Measurements from ENCODE around the gene PTPRC. TPM values are rescaled to one million over a fixed set of nuclear protein-coding genes. Genes with fewer than 3 reads are reported as not detected.

The PTPRC gene
- total RNA-seq, 3 donors from 2014 or later, result 22.0 to 36.0 (median 35.7) TPM

DNA sequence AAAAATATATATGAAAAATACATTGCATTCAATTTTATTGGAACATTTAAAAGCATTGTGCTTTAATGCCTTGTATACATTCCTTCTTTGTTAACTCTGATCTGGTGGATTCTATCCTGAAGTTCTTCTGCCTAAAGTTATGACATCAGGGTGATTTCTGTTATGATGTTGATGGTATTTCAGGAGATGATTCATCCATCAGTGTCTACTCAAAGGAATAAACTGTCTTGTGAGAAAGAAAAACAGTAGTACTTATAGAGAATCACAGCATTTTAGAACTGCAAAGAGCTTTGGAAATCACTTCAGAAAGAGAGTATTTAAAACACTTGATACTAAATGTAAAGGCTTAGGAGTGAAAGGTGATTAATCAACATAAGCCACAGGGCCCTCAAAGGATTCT is 155.7 kb downstream of the PTPRC start:
- no peak overlapping the region for H3K4me3 ChIP-seq
- H3K9me3 ChIP-seq, result peaks cover 0 to 12% of the 10 kb centered on the region in 2 donors
- DNase-seq (ENCODE audit: low spot score in 2 of 2), result no peak
- no peak for TF ChIP-seq POLR2A (IDR thresholded peaks at IDR 0.05)
- TF ChIP-seq, protein P1, sequence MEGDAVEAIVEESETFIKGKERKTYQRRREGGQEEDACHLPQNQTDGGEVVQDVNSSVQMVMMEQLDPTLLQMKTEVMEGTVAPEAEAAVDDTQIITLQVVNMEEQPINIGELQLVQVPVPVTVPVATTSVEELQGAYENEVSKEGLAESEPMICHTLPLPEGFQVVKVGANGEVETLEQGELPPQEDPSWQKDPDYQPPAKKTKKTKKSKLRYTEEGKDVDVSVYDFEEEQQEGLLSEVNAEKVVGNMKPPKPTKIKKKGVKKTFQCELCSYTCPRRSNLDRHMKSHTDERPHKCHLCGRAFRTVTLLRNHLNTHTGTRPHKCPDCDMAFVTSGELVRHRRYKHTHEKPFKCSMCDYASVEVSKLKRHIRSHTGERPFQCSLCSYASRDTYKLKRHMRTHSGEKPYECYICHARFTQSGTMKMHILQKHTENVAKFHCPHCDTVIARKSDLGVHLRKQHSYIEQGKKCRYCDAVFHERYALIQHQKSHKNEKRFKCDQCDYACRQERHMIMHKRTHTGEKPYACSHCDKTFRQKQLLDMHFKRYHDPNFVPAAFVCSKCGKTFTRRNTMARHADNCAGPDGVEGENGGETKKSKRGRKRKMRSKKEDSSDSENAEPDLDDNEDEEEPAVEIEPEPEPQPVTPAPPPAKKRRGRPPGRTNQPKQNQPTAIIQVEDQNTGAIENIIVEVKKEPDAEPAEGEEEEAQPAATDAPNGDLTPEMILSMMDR (IDR thresholded peaks at IDR 0.05), result no peak
- no peak for TF ChIP-seq POLR2AphosphoS5 (IDR thresholded peaks at IDR 0.05)
- no peaks in the 10 kb centered on the region for H3K36me3 ChIP-seq
- no peaks in the 10 kb centered on the region for H3K4me1 ChIP-seq
- intact Hi-C loops (cut with DNase I; ENCODE audit: low total_unique reads), result no loop called here
- H3K27ac ChIP-seq, result no peak overlapping the region
- no peaks in the 10 kb centered on the region for H3K27me3 ChIP-seq

DNA sequence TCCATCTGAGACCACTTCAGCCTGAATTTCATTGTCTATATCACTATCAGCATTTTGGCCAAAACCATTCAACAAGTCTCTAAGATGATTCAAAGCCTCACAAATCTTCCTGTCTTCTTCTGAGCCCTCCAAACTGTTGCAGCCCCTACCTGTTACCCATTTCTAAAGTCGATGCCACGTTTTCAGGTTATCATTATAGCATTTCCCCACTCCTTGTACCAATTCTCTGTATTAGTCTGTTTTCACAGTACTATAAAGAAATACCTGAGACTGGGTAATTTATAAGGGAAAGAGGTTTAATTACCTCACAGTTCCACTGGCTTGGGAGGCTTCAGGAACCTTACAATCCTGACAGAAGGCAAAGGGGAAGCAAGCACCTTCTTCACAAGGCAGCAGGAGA is 158.8 kb downstream of the PTPRC start:
- TF ChIP-seq POLR2A (IDR thresholded peaks at IDR 0.05) (no peak), POLR2AphosphoS5 (IDR thresholded peaks at IDR 0.05) (no peak)
- TF ChIP-seq, protein P1 (IDR thresholded peaks at IDR 0.05), result no peak
- H3K36me3 ChIP-seq, result no peaks in the 10 kb centered on the region
- H3K9me3 ChIP-seq, result peaks cover 0 to 12% of the 10 kb centered on the region in 2 donors
- H3K27me3 ChIP-seq, result no peaks in the 10 kb centered on the region
- H3K4me3 ChIP-seq, result no peak overlapping the region
- no peaks in the 10 kb centered on the region for H3K4me1 ChIP-seq
- DNase-seq (ENCODE audit: low spot score in 2 of 2), result no peak
- intact Hi-C loops (cut with DNase I; ENCODE audit: low total_unique reads), result no loop called here
- H3K27ac ChIP-seq, result no peak overlapping the region

DNA sequence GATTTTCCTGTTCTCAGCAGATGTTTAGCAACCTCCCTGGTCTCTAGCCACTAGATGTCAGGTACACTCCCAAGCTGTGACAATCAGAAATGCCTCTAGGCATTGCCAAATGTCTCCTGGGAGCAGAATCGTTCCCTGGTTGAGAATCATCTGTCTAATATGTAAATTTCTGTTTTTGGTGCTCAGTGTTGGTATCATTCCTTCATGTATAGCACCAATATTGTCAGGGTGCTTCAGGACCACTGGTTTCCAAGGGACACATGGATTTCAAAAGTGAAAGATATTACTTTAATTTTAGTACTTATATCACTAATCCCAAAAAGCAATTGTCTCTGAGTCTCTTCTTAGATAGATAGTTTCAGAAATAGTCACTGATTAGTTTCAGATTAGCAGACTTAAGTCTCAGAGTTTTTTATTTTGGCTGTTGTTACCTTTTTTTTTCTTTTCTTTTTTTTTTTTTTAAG is 160.1 kb downstream of the PTPRC start:
- H3K27ac ChIP-seq, result no peak overlapping the region
- H3K4me3 ChIP-seq, result no peak overlapping the region
- no peaks in the 10 kb centered on the region for H3K36me3 ChIP-seq
- TF ChIP-seq POLR2A (IDR thresholded peaks at IDR 0.05), result no peak
- TF ChIP-seq POLR2AphosphoS5 (IDR thresholded peaks at IDR 0.05), result no peak
- TF ChIP-seq, protein P1 (IDR thresholded peaks at IDR 0.05), result no peak
- H3K9me3 ChIP-seq, result peaks cover 0 to 12% of the 10 kb centered on the region in 2 donors
- intact Hi-C loops (cut with DNase I; ENCODE audit: low total_unique reads), result no loop called here
- H3K4me1 ChIP-seq, result no peaks in the 10 kb centered on the region
- no peak for DNase-seq (ENCODE audit: low spot score in 2 of 2)
- no peaks in the 10 kb centered on the region for H3K27me3 ChIP-seq

DNA sequence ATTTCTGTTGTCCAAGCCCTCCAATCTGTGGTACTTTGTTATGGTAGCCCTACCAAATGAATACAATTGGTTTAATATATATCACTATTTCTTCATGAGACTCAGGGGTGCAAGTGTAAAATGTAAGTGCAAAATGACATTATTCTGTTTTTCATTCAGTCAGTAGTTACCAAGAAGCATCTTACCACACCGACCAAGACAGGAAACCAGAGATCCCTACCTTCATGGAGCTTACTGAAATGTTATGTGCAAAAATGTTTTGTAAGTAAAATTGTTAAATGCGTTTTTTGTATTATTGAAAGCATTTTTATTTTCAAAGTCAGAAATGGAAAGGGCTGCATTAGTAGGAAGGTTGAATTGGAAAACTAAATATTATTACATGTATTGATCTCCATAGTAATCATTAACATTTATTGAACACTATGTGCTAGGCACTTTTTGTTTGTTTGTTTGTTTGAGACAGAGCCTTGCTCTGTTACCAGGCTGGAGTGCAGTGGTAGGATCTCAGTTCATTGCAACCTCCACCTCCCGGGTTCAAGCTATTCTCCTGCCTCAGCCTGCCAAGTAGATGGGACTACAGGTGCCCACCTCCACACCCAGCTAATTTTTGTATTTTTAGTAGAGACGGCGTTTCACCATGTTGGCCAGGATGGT is 166.8 kb downstream of the PTPRC start:
- no peak overlapping the region for H3K27ac ChIP-seq
- TF ChIP-seq, protein P1 (IDR thresholded peaks at IDR 0.05), result no peak
- no peak for TF ChIP-seq POLR2AphosphoS5 (IDR thresholded peaks at IDR 0.05)
- TF ChIP-seq POLR2A (IDR thresholded peaks at IDR 0.05), result no peak
- no peak for DNase-seq (ENCODE audit: low spot score in 2 of 2)
- H3K9me3 ChIP-seq, result no peaks in the 10 kb centered on the region
- intact Hi-C loops (cut with DNase I; ENCODE audit: low total_unique reads), result no loop called here
- H3K4me3 ChIP-seq, result no peak overlapping the region
- no peaks in the 10 kb centered on the region for H3K27me3 ChIP-seq
- H3K36me3 ChIP-seq, result no peaks in the 10 kb centered on the region
- H3K4me1 ChIP-seq, result no peaks in the 10 kb centered on the region

DNA sequence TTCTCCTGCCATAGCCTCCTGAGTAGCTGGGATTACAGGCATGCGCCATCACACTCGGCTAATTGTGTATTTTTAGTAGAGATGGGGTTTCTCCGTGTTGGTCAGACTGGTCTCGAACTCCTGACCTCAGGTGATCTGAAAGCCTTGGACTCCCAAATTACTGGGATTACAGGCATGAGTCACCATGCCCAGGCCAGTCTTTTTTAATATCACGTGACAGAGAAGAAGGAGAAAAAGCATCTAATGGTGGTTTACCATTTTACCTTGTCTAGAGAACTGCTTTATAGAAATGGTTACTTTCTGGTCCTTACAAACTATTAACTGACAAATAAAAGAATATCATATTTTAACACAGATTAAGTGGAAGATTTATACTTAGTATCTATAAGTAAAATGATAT is 168.0 kb downstream of the PTPRC start:
- Histone ChIP-seq H3K36me3 (no peaks in the 10 kb centered on the region), H3K9me3 (no peaks in the 10 kb centered on the region), H3K4me3 (no peak overlapping the region), H3K4me1 (no peaks in the 10 kb centered on the region), H3K27ac (no peak overlapping the region), H3K27me3 (no peaks in the 10 kb centered on the region)
- DNase-seq (ENCODE audit: low spot score in 2 of 2), result no peak
- TF ChIP-seq, protein P1 (IDR thresholded peaks at IDR 0.05), result no peak
- TF ChIP-seq POLR2AphosphoS5 (IDR thresholded peaks at IDR 0.05) (no peak), POLR2A (IDR thresholded peaks at IDR 0.05) (no peak)
- intact Hi-C loops (cut with DNase I; ENCODE audit: low total_unique reads), result no loop called here

Other genes starting within 250 kb of the PTPRC start
- gene ATP6V1G3, start 98.4 kb upstream of the PTPRC start, total RNA-seq, result not detected